ENCODE results near the gene FKBP11.
A peak's percentile ranks its signal among the peaks of the same experiment; 100 is the strongest.
"Not testable (repeated sequence)": the region's sequence is repeated elsewhere in the genome, so short reads cannot be mapped to it uniquely, and the experiment has no call there.

The FKBP11 gene

DNA sequence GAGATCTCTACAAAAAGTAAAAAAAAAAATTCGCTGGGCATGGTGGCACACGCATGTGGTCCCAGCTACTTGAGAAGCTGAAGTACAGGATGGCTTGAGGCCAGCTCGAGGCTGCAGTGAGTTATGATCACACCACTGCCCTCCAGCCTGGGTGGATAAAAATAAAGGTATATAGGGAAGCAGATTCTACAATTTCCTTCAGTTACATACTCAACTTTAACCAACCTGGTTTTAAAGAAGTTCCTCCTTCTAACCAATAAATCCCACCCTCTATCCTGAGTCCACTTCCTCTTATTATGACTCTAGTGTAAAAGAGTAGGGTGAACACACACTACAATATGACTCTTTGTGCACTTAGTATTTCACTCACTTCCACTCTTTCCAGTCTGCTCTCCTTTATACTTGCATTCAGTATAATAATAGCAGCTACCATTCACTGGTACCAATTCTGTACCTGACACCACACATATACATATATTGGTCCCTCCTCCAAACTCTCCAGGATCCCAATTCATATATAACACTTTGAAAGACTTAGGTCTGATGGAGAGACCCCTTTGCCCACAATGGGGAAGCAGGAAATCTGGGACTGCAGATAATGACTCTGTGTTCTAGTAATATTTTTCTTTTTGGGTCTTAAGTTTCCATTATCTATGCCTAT lies 29.7 kb upstream of the FKBP11 start:
- DNase-seq, result peak; percentile 89

DNA sequence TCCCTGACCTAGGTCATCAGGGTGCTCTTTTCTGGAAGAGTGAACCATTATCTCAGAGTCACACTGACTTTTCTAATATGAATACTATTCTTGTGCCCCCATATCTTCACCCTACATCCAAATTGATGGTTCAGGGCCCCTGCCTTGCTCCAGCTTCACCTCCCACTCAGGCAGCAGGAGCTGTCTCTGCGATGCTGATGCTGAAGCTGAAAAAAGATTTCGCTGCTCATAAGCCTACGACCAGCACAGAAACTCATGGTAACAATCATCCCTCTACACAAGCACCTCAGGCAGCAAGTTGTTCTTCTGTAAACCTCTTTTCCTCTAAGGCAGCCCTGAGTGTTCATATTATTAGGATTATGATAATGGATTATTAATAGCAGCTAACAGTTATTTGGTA lies 28.8 kb upstream of the FKBP11 start:
- no peak for DNase-seq

DNA sequence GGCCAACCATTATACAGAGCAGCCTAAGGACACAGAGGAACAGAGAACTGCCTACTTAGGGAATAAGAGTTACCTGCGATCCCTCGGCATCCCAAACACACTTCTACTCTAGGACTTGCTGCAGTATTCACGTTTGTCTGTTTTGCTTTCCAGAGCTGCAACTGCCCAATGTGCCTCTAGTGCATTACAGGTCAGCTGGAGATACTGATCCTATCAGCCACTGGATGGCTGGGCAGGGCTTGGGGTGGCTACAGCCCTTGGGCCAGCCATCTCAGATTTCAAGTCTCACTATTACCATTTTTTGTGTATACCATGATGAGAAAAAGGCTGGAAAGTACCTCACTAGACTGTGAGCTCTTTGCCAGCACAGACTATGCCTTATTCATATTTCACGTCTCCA lies 27.4 kb upstream of the FKBP11 start:
- DNase-seq, result no peak

DNA sequence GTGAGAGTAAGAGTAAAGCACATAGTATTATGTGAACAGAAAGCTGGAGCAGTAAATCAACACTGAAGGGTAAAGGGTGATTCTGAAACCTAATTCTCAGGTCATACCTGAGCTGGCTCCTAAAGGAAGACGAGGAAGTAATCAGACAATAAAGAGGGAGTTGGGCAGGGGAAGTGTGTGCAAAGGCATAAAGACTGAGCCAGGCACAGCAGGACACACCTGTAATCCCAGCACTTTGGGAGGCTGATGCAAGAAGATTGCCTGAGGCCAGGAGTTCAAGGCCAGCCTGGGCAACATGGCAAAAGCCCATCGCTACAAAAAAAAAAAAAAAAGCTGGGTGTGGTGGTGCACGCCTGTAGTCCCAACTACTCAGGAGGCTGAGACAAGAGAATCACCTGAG lies 22.4 kb upstream of the FKBP11 start:
- DNase-seq, result no peak

DNA sequence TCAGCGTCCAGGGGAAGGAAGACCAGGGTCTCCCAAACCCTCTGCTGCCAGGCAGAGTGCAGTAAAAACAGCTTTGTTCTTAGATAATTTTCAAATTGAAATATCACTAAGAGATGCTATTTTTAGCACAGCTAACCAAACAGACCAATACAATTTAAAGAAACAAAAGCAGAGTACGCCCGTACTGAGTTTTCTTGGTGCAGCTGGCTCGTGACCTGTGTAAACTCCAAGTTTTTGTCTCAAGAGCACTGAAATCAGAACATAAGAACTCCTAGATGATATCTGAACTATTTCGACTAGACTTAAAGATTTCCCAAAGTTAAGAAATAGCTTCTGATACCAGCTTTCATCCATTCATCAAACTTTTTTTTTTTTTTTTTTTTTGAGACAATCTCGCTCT lies 21.7 kb upstream of the FKBP11 start:
- no peak for DNase-seq

DNA sequence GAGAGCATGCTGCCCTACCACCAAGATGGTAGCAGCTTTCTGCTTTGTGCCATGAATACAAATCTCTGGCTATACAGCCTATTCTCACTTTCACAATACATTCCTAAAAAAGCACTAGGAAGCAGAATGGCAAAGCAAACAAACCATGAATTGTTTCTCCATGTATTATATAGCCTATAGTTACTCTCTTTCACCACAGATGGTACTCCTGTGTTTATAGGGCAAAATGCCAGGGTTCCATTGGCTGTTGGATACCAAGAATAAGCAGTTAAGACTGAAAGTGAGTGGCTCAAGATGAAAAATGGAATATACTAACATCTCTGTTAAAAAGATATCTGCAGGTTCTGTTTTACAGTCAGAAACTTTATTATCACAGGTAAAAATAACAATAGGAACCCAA lies 20.9 kb upstream of the FKBP11 start:
- no peak for DNase-seq

DNA sequence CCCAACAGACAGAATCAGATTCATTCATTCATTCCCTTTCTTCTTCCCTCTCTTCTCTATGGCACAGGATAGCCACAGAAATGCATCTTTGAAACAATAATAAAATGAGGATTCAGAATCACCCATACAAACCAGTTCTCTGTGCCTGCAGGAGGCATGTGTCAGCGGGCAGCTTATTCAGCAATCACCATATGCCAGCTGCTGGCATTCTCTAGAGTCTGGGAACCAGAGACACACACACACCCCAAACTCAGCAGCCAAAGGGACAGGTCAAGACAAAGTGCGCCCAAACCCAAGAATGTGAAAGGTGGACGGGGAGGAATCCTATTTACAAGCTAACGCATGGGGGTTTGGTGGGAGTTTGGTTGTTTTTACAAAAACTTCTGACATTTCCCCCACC lies 17.9 kb upstream of the FKBP11 start:
- no peak for DNase-seq

DNA sequence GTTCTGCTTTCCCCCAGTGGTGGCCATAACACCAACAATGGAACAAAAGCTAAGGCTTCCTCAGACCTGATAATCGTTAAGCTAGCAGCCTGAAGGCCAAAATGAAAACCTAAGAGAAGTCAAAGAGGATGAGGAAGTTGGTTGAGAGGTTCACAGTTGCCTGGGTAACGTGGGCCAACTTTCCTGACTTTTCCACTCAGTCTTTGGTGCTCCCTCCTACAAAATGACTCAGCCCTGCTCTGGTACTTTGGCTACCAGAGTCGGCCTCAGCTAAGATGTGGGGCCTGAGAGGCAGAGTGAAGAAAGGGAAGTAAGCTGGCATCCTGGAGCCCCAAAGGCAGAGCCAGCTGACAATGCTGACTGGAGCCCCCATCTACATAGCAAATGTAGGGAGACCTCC lies 14.9 kb upstream of the FKBP11 start:
- peak; percentile 53 for DNase-seq

DNA sequence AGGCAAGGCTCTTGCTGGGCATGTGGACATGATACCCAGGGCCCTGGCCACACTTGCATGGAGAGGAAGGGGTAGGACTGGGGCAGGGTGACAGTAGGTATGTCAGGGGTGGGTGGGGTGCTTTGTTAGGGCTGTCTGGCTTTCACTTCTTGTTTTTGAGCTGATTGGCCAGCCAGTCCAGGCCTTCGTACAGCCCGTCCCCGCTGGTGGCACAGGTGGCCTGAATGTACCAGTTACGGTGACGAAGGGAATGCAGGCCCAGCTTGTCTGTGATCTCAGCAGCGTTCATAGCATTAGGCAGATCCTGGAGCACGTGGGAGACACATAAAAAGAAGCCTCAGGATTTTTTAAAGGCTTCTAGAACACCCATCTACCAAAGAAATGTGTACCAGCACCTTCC lies 13.5 kb upstream of the FKBP11 start:
- no peak for DNase-seq

DNA sequence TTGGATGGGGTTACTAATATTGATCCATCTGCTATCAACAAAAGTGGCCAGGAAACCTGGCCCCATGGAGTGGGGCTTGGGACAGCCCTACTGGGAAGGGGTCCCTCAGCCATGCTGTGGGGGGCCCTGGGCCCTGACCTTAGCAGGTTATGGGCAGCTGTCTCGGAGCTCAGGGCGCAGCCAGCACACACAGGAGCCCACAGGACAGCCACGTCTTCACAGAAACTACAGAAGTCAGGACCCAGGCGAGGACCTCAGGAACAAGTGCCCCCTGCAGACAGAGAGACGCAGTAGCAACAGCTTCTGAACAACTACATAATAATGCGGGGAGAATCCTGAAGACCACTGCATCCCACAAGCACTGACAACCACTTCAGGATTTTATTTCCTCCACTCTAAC lies 11.9 kb upstream of the FKBP11 start:
- DNase-seq, result no peak

DNA sequence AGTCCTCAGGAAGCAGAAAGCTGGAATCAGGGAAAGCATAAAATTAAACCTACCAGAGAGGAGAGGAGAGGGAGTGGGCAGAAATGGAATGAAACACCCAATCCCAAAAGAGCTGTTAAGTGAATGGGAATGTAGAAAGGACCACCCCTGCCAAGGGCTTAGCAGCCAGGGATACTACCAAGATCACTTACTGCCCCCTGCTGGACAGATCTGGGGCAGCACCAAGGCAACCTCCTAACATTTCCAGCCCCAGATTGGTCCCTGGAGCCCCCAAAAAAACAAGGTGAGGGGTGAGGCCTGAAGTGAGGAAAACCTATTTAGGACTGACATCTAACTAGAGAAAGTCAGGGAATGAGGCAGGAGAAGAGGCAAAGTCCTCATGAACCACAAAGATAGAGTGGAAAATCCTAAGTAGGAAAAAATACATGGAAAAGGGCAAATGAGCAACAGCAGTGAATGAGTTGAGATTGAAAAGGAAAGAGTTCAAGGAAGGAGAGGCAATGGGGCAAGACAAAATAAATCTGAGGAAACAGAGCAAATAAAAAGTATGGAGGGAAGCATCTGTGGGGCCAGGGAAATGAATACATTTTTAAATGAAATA lies 11.2 kb upstream of the FKBP11 start:
- DNase-seq, result no peak

DNA sequence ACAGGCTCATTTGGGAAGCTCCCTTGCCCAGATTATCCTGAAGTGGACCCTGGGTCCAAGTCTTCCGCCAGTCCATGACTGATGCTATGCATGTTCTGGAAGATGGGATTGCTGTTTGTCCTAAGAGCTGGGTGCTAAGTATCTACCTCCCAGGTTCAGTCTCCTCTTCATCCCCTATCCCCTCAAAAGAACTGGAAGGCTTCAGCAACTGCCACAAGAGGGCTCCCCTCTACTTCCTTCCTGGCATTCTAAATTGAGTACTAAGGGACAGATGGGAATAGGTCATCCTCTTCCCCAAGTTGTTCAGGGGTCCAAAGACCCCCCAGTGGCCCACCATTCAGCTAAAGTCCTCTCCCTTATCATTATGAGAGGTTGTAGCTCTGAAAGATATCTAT lies 9.0 kb upstream of the FKBP11 start:
- no peak for DNase-seq

DNA sequence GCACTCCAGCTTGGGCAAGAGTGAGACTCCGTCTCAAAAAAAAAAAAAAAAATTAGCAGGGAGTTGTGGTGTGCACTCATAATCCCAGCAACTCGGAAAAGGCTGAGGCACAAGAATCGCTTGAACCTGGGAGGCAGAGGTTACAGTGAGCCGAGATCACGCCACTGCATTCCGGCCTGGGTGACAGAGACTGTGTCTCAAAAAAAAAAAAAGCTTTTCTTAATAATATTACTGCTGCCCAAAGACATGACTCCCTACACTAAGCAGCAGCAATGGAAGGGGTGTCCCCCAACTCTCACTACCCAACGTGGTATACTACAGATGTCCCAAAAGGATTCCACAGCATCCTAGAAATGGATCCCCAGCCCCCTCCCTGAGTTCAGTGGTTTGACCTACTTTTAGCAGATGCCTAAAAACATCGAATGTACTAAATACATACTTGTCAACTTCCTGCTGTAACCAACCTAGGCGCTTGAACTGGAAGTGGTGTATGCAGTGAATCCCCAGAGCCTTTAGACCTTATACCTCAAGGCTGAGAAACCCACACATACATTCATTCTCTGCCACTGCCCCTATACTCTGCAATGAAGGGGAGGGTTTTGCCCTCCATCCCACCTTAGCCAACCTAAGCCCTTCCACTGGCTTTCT lies 8.5 kb upstream of the FKBP11 start:
- DNase-seq, result no peak

DNA sequence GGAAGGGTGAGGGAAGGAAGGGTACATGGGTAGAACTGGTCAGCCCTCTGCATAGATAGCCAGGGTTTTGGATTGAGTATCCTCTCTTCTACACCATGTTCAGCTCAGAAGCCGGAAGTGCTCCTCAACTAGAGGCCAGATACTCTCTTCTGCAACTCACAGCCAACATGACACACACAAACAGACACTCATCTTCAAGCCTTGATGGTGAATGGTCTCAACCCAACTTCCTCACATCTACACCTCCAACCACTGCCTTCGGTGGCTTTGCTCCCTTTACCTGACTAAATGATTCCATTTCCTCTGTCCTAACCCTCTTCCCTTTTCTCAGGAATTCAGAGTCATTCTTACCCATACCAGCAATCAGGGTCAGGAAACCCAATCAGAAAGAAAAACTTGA lies 7.6 kb upstream of the FKBP11 start:
- DNase-seq, result no peak

DNA sequence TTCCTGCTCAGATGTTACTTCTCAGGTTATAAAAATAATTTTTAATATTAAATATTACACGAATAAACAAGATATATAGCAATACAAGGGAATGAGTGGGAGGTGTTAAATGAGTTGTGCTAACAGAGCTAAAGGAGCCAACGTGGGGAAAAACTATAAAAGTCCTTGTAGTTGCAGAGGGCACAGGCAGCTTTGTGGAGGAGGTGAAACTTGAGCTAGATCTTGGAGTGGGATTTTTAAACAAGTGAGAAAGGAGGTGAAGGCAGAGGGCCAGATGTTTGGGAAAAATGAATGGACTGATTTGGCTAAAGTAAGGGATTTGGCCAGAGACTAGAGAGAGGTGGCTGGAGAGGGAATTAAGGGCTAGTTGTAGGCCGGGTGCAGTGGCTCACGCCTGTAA lies 5.2 kb upstream of the FKBP11 start:
- no peak for DNase-seq

DNA sequence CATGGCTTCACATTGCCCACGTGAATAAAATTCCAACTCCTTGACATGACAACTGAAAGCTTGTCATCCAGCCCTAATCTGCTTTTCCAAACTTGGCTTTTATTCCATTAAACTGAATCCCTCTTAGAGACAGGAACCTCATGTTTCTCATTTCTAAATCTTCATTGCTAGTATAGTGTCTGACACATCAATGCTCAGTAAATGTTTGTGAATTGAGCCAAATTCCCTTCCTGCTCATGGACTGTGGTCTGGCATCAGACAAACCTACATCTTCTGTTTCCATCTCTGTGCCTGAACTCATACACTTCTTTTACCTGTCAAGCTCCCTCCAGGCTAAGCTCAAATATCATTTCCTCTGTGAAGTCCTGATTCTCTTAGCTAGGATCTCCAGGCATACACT lies 4.3 kb upstream of the FKBP11 start:
- no peak for DNase-seq

DNA sequence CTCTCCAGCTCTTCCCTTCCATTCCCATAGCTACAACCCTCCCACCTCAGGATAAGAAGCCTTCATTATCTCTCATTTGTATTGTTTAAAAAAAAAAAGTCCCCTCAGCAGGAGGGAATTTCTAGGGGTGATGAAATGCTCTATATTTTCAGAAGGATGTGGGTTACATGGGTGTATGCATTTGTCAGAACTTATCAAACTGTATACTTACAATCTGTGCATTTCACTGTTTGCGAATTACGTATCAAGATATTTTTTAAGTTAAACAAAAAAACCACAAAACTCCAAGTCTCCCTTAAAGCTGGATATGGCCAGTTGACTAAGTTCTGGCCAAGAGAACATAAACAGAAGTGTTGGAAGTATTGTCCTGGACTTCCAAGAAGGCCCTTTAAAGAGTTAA lies 2.0 kb upstream of the FKBP11 start:
- DNase-seq, result no peak

DNA sequence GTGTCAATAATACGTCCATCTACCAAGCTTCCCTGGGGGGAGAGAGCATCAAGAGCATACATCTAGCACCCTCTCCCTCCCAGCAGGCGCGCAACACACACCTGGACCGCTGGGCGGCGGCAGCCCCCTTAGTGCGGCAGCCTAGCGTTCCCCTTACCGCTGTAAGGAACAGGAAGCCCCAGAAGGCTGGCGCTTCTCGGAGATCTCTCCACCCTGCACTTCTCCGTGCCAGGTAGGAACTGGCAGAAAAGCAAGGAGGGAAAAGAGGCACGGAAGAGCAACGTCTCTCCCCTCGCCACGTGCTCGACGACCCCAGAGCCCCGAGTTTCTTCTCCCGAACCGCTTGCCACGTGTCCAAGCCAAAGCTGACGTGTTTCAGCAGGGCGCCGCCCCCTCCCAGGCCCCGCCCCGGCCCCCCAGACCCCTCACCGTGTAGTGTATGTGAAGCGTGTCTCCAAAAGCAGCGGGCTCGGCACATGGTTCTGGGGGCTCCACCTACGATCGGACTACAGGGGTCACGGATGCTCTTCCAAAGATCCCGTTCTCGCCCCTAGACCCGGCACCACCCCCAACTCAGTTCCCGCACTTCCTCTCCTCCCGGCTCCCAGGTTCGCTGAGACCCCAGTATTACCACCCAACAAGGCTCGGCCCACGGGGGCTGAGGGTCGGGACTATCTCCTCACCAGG lies 532 bp downstream of the FKBP11 start:
- no peak for DNase-seq

DNA sequence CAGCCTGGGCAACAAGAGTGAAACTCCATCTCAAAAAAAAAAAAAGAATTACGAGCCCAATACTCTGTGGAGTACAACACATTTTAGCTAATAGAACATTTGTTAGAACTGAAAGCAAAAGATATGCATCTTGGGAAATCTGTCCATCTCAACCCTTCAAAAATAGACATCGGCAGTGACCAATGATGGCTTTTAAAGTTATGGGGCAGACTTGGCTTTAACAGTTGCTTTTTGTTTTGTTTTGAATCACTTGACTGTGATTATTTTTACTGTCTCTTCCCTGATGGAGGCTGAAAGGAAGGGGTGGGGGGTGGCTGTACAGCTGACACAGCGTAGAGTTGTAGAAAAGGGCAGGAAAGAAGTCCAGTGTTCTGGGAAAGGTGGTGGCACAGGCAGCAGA lies 2.2 kb downstream of the FKBP11 start:
- DNase-seq, result no peak

DNA sequence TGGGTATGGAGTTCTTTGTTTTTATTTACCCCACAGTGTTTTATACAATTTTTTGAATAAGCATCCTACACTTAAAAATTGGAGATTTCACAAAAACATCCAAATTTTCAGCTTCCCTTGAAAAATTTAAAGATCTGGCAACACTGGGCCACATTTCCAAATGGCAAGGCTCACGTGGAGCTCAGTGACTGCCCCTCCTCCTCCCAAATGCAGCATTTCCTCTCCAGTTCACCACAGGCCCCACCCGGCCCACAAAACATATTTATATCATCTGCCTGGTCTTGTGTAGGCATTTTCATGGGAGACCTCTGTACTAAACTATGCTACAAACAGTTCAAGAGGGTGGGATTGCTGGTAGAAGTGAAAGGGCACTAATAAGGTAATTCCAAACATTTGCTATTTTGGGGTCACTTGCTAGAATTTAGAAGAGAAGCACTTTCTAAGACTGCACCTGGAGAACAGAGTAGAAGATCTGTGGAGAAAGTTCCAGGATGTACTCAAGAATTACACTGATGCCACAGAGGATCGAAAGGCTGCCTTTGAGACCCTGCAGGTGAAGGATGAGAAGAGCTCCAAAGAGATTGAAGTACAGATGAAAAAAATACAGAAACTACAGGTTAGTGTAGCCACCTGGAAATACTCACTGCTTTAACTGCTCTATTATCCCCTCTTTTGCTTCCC lies 7.3 kb downstream of the FKBP11 start:
- peak; percentile 21 for DNase-seq

DNA sequence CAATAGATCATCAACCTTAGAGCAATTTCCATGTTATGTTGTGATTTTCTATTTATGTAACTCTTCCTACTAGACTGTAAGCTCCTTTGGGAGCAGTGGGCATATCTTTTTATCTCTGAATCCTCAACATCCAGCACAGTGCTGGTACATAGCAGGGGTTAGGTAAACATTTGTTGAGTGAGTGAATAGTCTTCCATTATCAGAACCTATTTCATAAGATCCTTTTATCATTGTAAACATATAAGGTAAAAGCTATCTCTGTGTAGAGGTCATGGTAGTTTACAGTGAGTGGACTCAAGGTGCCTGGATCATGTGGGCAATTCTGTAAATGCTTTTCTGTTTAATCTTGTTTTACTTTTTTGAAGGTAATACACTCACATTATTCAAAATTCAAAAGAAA lies 15.1 kb downstream of the FKBP11 start:
- DNase-seq, result no peak

DNA sequence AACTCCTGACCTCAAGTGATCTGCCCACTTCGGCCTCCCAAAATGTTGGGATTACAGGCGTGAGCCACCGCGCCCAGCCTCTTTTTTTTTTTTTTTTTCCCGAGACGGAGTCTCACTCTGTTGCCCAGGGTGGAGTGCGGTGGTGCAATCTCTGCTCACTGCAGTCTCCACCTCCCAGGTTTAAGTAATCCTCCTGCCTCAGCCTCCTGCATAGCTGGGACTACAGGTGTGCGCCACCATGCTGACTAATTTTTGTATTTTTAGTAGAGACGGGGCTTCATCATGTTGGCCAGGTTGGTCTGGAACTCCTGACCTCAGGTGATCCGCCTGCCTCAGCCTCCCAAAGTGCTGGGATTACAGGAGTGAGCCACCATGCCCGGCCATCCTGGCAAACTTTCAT lies 15.6 kb downstream of the FKBP11 start:
- DNase-seq, result not testable (repeated sequence)

DNA sequence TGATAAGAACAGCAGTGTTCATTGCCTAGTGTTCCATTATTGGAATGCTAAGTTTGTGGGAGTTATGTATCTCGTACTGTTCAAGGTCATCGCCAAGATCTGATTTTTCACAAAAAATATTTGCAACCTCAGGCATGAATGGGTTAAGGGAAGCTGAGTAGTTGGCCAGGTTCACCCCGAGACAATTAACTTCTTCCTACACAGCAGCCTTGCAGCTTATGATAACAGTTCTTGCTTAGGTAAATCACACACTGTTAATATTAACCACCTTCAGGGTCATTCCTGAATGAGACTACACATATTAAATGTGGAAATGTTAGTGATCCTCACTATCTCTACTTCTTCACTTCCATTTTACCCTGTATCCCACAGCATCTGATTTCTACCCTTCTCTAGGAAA lies 18.0 kb downstream of the FKBP11 start:
- no peak for DNase-seq

DNA sequence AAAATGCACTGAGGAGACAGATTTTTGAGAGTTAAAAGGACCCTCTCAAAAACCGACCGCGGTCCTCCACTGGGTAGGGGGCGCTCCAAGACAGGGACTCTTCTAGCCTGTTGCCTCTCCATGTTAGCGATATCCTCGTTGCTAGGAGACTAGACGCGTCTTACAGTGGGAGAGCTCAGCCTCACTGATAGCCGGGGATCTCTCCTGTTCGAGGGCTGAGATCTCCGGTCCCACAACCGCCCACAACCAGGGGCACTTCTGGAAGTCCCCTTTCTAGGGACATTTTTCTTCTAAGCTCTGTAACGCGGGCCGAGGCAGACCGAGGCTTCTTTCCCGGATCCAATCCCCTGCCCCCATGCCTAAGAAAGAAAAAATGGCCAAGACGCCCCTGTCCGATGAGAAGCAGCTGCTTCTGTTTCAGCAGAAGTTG lies 21.3 kb downstream of the FKBP11 start:
- DNase-seq, result peak; percentile 35

Data from GF-D8 (cell line).